WTC11 (cell line): ENCODE data around the gene SCAANT1. TPM values are rescaled to one million over a fixed set of nuclear protein-coding genes. Genes with fewer than 3 reads are reported as not detected.

Experiments used
- ATAC-seq: fragments of 200-7000 bp; cut with Tn5 transposase; 2 replicates; pipeline ENCODE4 v1.10.0; 2021; ENCODE audit warnings: mild to moderate bottlenecking, moderate library complexity
- CTCF ChIA-PET: fragments of 300-600 bp; sonication (Branson Sonifier 250); formaldehyde crosslinking; loops from one replicate; lab custom pipeline; 2021; ENCODE audit warnings: antibody characterized with exemption; lab: Charles Lee
- POLR2A ChIA-PET: fragments of 350-600 bp; sonication (Branson Sonifier 250); formaldehyde crosslinking; loops from one replicate; lab custom pipeline; 2021; ENCODE audit warnings: antibody characterized with exemption; lab: Charles Lee
- DNase-seq: peaks from one replicate; pipeline ENCODE4 v3.0.0; 2021; ENCODE audit warnings: low spot score
- H3K27ac Mint-ChIP-seq: 2 replicates; pipeline ENCODE4 v1.8.0; 2021; ENCODE audit warnings: mixed read lengths
- H3K27me3 Mint-ChIP-seq: 2 replicates; pipeline ENCODE4 v1.8.0; 2021; ENCODE audit warnings: low read depth, mild to moderate bottlenecking, moderate library complexity, mixed read lengths
- H3K36me3 Mint-ChIP-seq: 2 replicates; pipeline ENCODE4 v1.8.0; 2021; ENCODE audit warnings: mixed read lengths
- H3K4me1 Mint-ChIP-seq: 2 replicates; pipeline ENCODE4 v1.8.0; 2022; ENCODE audit warnings: mixed read lengths
- H3K4me3 Mint-ChIP-seq: 2 replicates; pipeline ENCODE4 v1.8.0; 2021; ENCODE audit warnings: mild to moderate bottlenecking, moderate library complexity, mixed read lengths
- H3K9me3 Mint-ChIP-seq: 2 replicates; pipeline ENCODE4 v1.8.0; 2021; ENCODE audit warnings: mixed read lengths
- CTCF ChIP-seq: fragments of 200-600 bp; IDR thresholded peaks from 2 replicates; pipeline ENCODE4 v1.8.0; 2022; ENCODE audit warnings: antibody characterized with exemption
- EMX1 ChIP-seq: fragments of 250-450 bp; sonication (Bioruptor Pico); IDR thresholded peaks from 2 replicates; pipeline ENCODE4 v1.8.0; 2021; ENCODE audit warnings: mild to moderate bottlenecking
- ERG ChIP-seq: fragments of 250-450 bp; sonication (Bioruptor Pico); IDR thresholded peaks from 2 replicates; pipeline ENCODE4 v1.8.0; 2021; ENCODE audit warnings: mild to moderate bottlenecking
- ESRRA ChIP-seq: sonication (generic); formaldehyde crosslinking; IDR thresholded peaks from 2 replicates; pipeline ENCODE4 v1.8.1; 2022; ENCODE audit warnings: mild to moderate bottlenecking, missing genetic modification reagents, borderline replicate concordance
- FOXK1 ChIP-seq: sonication (generic); formaldehyde crosslinking; IDR thresholded peaks from 2 replicates; pipeline ENCODE4 v1.8.0; 2022; ENCODE audit warnings: mild to moderate bottlenecking, moderate library complexity, missing genetic modification reagents
- GABPB1 ChIP-seq: sonication (generic); formaldehyde crosslinking; IDR thresholded peaks from 2 replicates; pipeline ENCODE4 v1.8.1; 2023; ENCODE audit warnings: mild to moderate bottlenecking, missing genetic modification reagents
- GTF2I ChIP-seq: fragments of 250-450 bp; sonication (Bioruptor Pico); conservative IDR thresholded peaks from 2 replicates; pipeline ENCODE4 v1.4.0; 2021; ENCODE audit warnings: mild to moderate bottlenecking
- HMGA2 ChIP-seq: fragments of 250-450 bp; sonication (Bioruptor Pico); IDR thresholded peaks from 2 replicates; pipeline ENCODE4 v1.4.0; 2021; ENCODE audit warnings: mild to moderate bottlenecking, moderate library complexity
- HMGXB4 ChIP-seq: sonication (generic); formaldehyde crosslinking; IDR thresholded peaks from 2 replicates; pipeline ENCODE4 v1.8.1; 2023; ENCODE audit warnings: mild to moderate bottlenecking, moderate library complexity, missing genetic modification reagents
- KAT7 ChIP-seq: sonication (generic); formaldehyde crosslinking; IDR thresholded peaks from 2 replicates; pipeline ENCODE4 v1.8.1; 2023; ENCODE audit warnings: missing genetic modification reagents, mild to moderate bottlenecking, borderline replicate concordance
- RORB ChIP-seq: fragments of 250-450 bp; sonication (Bioruptor Pico); IDR thresholded peaks from 2 replicates; pipeline ENCODE4 v1.9.0; 2021; ENCODE audit warnings: mild to moderate bottlenecking
- ZBTB21 ChIP-seq: sonication (generic); formaldehyde crosslinking; IDR thresholded peaks from 2 replicates; pipeline ENCODE4 v1.8.1; 2023; ENCODE audit warnings: mild to moderate bottlenecking, missing genetic modification reagents, borderline replicate concordance
- ZNF263 ChIP-seq: sonication (generic); formaldehyde crosslinking; IDR thresholded peaks from 2 replicates; pipeline ENCODE4 v1.8.1; 2022; ENCODE audit warnings: low read depth, mild to moderate bottlenecking, moderate library complexity, missing genetic modification reagents
- ZNF416 ChIP-seq: fragments of 250-450 bp; sonication (Bioruptor Pico); IDR thresholded peaks from 2 replicates; pipeline ENCODE4 v1.9.0; 2021; ENCODE audit warnings: mild to moderate bottlenecking, inconsistent platforms
- ZNF425 ChIP-seq: fragments of 250-450 bp; sonication (Bioruptor Pico); conservative IDR thresholded peaks from 2 replicates; pipeline ENCODE4 v1.9.0; 2021; ENCODE audit warnings: mild to moderate bottlenecking
- total RNA-seq: library from RNA; stranded (reverse); gene quantifications from 3 replicates; pipeline ENCODE4 v1.2.3, GENCODE V29; 2021
- TF ChIP-seq, protein P1 (sequence below): sonication (generic); formaldehyde crosslinking; IDR thresholded peaks from 2 replicates; pipeline ENCODE4 v1.8.1; 2023; ENCODE audit warnings: mild to moderate bottlenecking, missing genetic modification reagents
- TF ChIP-seq, protein P2 (sequence below): sonication (generic); formaldehyde crosslinking; conservative IDR thresholded peaks from 2 replicates; pipeline ENCODE4 v1.8.1; 2023; ENCODE audit warnings: mild to moderate bottlenecking, low read depth, missing genetic modification reagents, moderate library complexity
- TF ChIP-seq, protein P3 (sequence below): sonication (generic); formaldehyde crosslinking; IDR thresholded peaks from 2 replicates; pipeline ENCODE4 v1.8.1; 2023; ENCODE audit warnings: mild to moderate bottlenecking, missing genetic modification reagents, moderate library complexity
- TF ChIP-seq, protein P4 (sequence below): sonication (generic); formaldehyde crosslinking; IDR thresholded peaks from 2 replicates; pipeline ENCODE4 v1.8.1; 2022; ENCODE audit warnings: missing genetic modification reagents, borderline replicate concordance

Gene SCAANT1
- total RNA-seq, 1 experiment from 2014 or later, result 1.3 TPM

- POLR2A ChIA-PET, result no interaction called here
- Mint-ChIP-seq H3K4me1 (peaks cover 63% of the 10 kb centered on the region), H3K9me3 (no peaks in the 10 kb centered on the region), H3K27ac (peak overlapping the region; percentile 18; the same call in 1 of the 2 replicates), H3K27me3 (no peaks in the 10 kb centered on the region), H3K36me3 (no peaks in the 10 kb centered on the region; the same call in 1 of the 2 replicates), H3K4me3 (no peak overlapping the region)
- TF ChIP-seq, protein P1, sequence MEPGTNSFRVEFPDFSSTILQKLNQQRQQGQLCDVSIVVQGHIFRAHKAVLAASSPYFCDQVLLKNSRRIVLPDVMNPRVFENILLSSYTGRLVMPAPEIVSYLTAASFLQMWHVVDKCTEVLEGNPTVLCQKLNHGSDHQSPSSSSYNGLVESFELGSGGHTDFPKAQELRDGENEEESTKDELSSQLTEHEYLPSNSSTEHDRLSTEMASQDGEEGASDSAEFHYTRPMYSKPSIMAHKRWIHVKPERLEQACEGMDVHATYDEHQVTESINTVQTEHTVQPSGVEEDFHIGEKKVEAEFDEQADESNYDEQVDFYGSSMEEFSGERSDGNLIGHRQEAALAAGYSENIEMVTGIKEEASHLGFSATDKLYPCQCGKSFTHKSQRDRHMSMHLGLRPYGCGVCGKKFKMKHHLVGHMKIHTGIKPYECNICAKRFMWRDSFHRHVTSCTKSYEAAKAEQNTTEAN, result no peak
- TF ChIP-seq KAT7 (CRISPR knock-in tag), result no peak
- TF ChIP-seq ZNF416, result no peak
- no peak for TF ChIP-seq FOXK1 (CRISPR knock-in tag)
- TF ChIP-seq, protein P2, sequence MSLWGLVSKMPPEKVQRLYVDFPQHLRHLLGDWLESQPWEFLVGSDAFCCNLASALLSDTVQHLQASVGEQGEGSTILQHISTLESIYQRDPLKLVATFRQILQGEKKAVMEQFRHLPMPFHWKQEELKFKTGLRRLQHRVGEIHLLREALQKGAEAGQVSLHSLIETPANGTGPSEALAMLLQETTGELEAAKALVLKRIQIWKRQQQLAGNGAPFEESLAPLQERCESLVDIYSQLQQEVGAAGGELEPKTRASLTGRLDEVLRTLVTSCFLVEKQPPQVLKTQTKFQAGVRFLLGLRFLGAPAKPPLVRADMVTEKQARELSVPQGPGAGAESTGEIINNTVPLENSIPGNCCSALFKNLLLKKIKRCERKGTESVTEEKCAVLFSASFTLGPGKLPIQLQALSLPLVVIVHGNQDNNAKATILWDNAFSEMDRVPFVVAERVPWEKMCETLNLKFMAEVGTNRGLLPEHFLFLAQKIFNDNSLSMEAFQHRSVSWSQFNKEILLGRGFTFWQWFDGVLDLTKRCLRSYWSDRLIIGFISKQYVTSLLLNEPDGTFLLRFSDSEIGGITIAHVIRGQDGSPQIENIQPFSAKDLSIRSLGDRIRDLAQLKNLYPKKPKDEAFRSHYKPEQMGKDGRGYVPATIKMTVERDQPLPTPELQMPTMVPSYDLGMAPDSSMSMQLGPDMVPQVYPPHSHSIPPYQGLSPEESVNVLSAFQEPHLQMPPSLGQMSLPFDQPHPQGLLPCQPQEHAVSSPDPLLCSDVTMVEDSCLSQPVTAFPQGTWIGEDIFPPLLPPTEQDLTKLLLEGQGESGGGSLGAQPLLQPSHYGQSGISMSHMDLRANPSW (CRISPR knock-in tag), result no peak
- TF ChIP-seq, protein P3, sequence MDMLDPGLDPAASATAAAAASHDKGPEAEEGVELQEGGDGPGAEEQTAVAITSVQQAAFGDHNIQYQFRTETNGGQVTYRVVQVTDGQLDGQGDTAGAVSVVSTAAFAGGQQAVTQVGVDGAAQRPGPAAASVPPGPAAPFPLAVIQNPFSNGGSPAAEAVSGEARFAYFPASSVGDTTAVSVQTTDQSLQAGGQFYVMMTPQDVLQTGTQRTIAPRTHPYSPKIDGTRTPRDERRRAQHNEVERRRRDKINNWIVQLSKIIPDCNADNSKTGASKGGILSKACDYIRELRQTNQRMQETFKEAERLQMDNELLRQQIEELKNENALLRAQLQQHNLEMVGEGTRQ (CRISPR knock-in tag), result no peak
- no peak for TF ChIP-seq ESRRA
- TF ChIP-seq, protein P4, sequence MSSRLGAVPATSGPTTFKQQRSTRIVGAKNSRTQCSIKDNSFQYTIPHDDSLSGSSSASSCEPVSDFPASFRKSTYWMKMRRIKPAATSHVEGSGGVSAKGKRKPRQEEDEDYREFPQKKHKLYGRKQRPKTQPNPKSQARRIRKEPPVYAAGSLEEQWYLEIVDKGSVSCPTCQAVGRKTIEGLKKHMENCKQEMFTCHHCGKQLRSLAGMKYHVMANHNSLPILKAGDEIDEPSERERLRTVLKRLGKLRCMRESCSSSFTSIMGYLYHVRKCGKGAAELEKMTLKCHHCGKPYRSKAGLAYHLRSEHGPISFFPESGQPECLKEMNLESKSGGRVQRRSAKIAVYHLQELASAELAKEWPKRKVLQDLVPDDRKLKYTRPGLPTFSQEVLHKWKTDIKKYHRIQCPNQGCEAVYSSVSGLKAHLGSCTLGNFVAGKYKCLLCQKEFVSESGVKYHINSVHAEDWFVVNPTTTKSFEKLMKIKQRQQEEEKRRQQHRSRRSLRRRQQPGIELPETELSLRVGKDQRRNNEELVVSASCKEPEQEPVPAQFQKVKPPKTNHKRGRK, result no peak
- no peak for TF ChIP-seq RORB
- no peak for TF ChIP-seq GABPB1 (CRISPR knock-in tag)
- TF ChIP-seq ERG (CRISPR knock-in tag), result no peak
- TF ChIP-seq ZBTB21 (CRISPR knock-in tag), result no peak
- TF ChIP-seq HMGA2 (CRISPR knock-in tag), result no peak
- ATAC-seq (no peak), DNase-seq (no peak)
- CTCF ChIA-PET, result no interaction called here
These were observed 43.0 kb upstream of the SCAANT1 start for GRCh38 chr3:63955036-63955650.

DNA sequence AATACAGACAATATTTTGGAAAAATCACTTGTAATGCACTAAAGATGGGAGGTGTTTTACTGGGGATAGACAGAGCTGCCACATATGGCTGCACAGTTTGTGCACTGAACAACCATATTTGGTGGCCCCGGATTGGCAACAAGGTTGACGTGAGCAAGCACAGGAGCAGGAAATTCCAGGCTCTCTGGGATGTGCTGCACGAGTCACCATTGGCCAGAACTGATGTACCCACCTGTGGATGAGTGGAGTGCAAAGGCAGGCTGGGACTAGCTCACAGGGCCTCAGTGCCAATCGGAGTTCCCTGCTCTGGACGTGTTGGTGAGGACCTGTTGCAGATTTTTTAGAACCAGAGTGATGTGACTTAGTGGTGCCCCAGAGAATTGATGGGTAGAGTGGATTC, 42.0 kb upstream of the SCAANT1 start:
- Mint-ChIP-seq H3K9me3 (no peaks in the 10 kb centered on the region), H3K4me3 (no peak overlapping the region), H3K27me3 (no peaks in the 10 kb centered on the region), H3K36me3 (no peaks in the 10 kb centered on the region; the same call in 1 of the 2 replicates), H3K4me1 (peaks cover 61% of the 10 kb centered on the region), H3K27ac (peak overlapping the region; percentile 28; the same call in 1 of the 2 replicates)
- no peak for TF ChIP-seq EMX1 (CRISPR knock-in tag)
- no peak for TF ChIP-seq ZNF425 (CRISPR knock-in tag)
- no peak for TF ChIP-seq CTCF
- no peak for TF ChIP-seq ZNF263 (CRISPR knock-in tag)
- TF ChIP-seq RORB, result no peak
- TF ChIP-seq HMGA2 (CRISPR knock-in tag), result no peak
- no peak for TF ChIP-seq HMGXB4 (CRISPR knock-in tag)
- TF ChIP-seq GTF2I (CRISPR knock-in tag), result no peak
- ChIA-PET POLR2A (no interaction called here), CTCF (no interaction called here)
- no peak for ATAC-seq
- DNase-seq, result no peak
